ENCODE data around the gene NSL1. TPM values are rescaled to one million over a fixed set of nuclear protein-coding genes. Genes with fewer than 3 reads are reported as not detected.

NSL1 gene
- total RNA-seq, 1 experiment from 2014 or later = 36.4 TPM

DNA sequence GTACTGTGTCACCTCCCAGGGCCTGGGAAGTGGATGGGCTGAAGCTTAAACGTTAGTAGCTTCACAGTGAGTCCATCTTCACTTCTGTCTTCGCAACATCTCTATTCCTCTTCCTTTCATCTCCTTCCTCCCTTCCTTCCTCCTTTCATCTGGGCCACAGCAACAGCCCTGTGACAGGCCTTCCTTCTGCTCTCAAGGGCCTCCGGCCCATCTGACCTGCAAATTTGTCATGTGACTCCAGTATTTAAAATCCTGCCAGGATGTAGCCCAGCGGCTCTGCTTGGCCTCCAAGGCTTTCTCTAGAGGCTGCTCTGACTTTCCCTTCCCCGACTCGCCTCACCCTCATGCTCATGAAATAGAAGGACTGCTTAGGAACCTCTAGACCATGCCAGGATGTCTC is 81.0 kb downstream of the NSL1 start:
- TF ChIP-seq RAD21 (IDR thresholded peaks at IDR 0.05; ENCODE audit: low read depth) (no peak), POLR2AphosphoS5 (IDR thresholded peaks at IDR 0.05; ENCODE audit: low read depth, low read length) (no peak), CEBPB (IDR thresholded peaks at IDR 0.05; ENCODE audit: low read depth) (no peak), ZFX (IDR thresholded peaks at IDR 0.05) (no peak), SRF (IDR thresholded peaks at IDR 0.05; ENCODE audit: low read depth) (no peak), CBX3 (IDR thresholded peaks at IDR 0.05; ENCODE audit: low read depth) (no peak), ZNF274 (IDR thresholded peaks at IDR 0.05; ENCODE audit: low read depth, low read length) (no peak), YY1 (IDR thresholded peaks at IDR 0.05; ENCODE audit: extremely low read depth, insufficient replicate concordance, low read depth, low read length) (no peak)
- TF ChIP-seq, protein P1, sequence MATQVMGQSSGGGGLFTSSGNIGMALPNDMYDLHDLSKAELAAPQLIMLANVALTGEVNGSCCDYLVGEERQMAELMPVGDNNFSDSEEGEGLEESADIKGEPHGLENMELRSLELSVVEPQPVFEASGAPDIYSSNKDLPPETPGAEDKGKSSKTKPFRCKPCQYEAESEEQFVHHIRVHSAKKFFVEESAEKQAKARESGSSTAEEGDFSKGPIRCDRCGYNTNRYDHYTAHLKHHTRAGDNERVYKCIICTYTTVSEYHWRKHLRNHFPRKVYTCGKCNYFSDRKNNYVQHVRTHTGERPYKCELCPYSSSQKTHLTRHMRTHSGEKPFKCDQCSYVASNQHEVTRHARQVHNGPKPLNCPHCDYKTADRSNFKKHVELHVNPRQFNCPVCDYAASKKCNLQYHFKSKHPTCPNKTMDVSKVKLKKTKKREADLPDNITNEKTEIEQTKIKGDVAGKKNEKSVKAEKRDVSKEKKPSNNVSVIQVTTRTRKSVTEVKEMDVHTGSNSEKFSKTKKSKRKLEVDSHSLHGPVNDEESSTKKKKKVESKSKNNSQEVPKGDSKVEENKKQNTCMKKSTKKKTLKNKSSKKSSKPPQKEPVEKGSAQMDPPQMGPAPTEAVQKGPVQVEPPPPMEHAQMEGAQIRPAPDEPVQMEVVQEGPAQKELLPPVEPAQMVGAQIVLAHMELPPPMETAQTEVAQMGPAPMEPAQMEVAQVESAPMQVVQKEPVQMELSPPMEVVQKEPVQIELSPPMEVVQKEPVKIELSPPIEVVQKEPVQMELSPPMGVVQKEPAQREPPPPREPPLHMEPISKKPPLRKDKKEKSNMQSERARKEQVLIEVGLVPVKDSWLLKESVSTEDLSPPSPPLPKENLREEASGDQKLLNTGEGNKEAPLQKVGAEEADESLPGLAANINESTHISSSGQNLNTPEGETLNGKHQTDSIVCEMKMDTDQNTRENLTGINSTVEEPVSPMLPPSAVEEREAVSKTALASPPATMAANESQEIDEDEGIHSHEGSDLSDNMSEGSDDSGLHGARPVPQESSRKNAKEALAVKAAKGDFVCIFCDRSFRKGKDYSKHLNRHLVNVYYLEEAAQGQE (IDR thresholded peaks at IDR 0.05; ENCODE audit: low read depth) = no peak
- TF ChIP-seq, protein P2, sequence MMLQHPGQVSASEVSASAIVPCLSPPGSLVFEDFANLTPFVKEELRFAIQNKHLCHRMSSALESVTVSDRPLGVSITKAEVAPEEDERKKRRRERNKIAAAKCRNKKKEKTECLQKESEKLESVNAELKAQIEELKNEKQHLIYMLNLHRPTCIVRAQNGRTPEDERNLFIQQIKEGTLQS (IDR thresholded peaks at IDR 0.05) = no peak
- TF ChIP-seq, protein P3, sequence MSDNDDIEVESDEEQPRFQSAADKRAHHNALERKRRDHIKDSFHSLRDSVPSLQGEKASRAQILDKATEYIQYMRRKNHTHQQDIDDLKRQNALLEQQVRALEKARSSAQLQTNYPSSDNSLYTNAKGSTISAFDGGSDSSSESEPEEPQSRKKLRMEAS (IDR thresholded peaks at IDR 0.05) = no peak
- no peak overlapping the region for H3K27ac ChIP-seq (ENCODE audit: low read depth, low read length)
- H3K9me2 ChIP-seq (ENCODE audit: insufficient read depth) = no peaks in the 10 kb centered on the region
- DNase-seq (ENCODE audit: low read depth, low spot score) (no peak), ATAC-seq (no peak)
- no peaks in the 10 kb centered on the region for H3K9me3 ChIP-seq (ENCODE audit: control insufficient read depth in 1 of 2, insufficient read depth in 1 of 2, low read depth in 1 of 2, low read length in 2 of 2)
- H4K20me1 ChIP-seq (ENCODE audit: insufficient read depth) = no peaks in the 10 kb centered on the region
- no peaks in the 10 kb centered on the region for H3K27me3 ChIP-seq (ENCODE audit: insufficient read depth, low read length)
- intact Hi-C loops (cut with micrococcal nuclease) = no loop called here
- H2AFZ ChIP-seq (ENCODE audit: low read depth, low read length, poor library complexity, severe bottlenecking) = no peak overlapping the region
- CTCF ChIA-PET = no interaction called here
- no peaks in the 10 kb centered on the region for H3K36me3 ChIP-seq (ENCODE audit: control insufficient read depth in 1 of 2, insufficient read depth in 2 of 2, low read length in 2 of 2)
- H3K9ac ChIP-seq (ENCODE audit: low read length) = no peak overlapping the region
- RAD21 ChIA-PET (ENCODE audit: low non-redundant PET in 1 of 2, low total read pairs in 2 of 2, uncharacterized antibody in 2 of 2, unreplicated experiment in 2 of 2) = no interaction called here
- H3K4me2 ChIP-seq (ENCODE audit: low read length) = no peak overlapping the region
- H3K79me2 ChIP-seq (ENCODE audit: insufficient read depth, low read length) = no peaks in the 10 kb centered on the region
- no TSS peak for BruUV-seq (replicated peaks)
- POLR2A ChIA-PET = no interaction called here
- no peak overlapping the region for H3K4me3 ChIP-seq (replicated peaks in 1 of 2; ENCODE audit: low read depth in 1 of 2, low read length in 2 of 2)
- H3K4me1 ChIP-seq (ENCODE audit: control insufficient read depth in 1 of 2, insufficient read depth in 2 of 2, low read length in 2 of 2) = no peaks in the 10 kb centered on the region
